ENCODE results near the gene ADCYAP1R1. TPM values are rescaled to one million over a fixed set of nuclear protein-coding genes. Genes with fewer than 3 reads are reported as not detected.

The ADCYAP1R1 gene
- total RNA-seq, 1 donor from 2014 or later = not detected

DNA sequence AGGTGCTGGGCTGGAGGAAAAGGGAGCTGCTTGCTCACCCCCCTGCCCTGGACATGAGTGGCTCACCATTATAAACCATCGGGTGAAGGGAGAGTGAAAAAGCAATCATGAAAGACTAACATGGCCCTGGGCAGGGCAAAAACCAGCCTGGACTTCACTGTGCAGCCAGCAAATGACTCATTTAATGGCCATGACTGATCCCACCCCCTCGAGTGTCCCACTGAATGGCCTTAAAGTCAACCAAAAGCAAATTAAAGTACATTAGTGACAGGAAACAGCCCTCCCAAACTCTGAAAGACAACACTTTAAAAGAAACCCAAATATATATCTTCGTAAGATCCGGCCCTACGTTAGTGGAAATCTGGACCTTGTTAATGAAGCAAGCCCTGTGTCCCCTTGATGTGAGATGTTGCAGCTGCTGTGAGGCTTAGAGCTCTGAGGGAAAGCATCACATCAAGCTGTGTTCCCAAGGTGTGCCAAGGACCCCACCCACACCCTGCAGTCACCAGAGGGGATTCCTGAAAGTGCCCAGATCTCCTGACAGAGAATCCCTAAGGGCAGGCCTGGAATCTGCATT, 31.2 kb downstream of the ADCYAP1R1 start:
- no peak for DNase-seq (ENCODE audit: low read depth)

DNA sequence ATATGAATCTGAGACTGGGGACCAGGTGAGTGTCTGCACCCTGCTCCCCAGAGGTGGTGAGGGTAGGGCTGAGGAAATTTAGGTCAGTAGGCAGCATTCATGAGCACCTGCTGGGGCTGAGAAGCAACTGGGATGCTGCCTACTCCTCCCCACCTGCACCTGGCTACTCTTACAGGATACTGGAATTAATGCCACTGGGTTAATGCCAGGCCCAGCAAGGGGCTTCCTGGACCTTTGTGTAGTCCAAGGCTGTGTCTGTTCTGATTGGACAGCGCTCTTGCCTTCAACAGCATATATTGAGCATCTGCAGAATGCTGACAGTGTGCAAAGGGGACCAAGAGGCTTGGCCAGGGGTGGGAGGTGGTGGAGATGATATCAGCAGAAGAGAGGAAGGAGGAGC, 32.1 kb downstream of the ADCYAP1R1 start:
- no peak for DNase-seq (ENCODE audit: low read depth)

- no peak for DNase-seq (ENCODE audit: low read depth)
Measured at GRCh38 chr7:31087351-31087750, 35.2 kb downstream of the ADCYAP1R1 start.

DNA sequence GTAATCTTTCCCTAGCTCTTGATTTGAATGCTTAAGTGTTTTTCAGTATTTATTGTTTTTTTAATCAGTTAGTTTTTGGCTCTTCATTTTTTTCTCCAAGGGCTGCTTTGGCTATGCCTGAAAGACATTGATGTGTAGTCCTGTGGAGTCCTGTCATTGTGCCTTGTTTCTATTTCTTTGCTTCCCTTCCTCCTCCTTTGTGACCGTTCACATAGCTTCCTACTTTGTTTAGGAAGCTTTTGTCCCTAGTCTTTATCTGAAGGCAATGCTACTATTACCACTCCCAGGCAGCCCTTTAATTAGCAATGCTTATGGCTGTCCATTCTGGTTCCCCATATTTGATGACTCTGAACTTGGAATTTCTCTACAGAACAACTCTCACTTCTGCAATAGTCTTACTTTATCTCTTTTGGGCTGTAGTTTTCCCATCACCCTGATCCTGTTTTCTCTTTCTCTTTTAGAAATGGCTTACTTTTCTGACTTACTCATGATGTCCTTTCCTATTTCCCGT, 39.9 kb downstream of the ADCYAP1R1 start:
- DNase-seq (ENCODE audit: low read depth) = no peak

DNA sequence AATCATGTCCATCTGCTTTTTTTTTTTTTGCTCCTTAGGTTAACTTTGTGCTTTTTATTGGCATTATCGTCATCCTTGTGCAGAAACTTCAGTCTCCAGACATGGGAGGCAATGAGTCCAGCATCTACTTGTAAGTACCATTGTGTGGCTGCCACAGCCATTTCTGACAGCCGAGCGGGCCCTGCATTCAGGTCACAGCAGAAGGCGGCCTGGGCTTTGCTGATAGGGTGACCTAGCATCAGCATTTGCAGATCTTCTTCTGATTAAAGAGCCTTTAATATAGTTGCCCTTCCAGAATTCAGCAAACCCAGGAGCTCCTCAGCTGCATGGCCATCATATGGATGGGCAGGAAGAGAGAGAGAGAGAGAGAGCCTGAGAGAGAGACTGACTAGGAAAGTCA, 40.5 kb downstream of the ADCYAP1R1 start:
- no peak for DNase-seq (ENCODE audit: low read depth)

- DNase-seq (ENCODE audit: low read depth) = no peak
Measured at GRCh38 chr7:31093282-31093681, 41.2 kb downstream of the ADCYAP1R1 start.

GRCh38 chr7:31094271-31094670, 42.2 kb downstream of the ADCYAP1R1 start:
- no peak for DNase-seq (ENCODE audit: low read depth)

- DNase-seq (ENCODE audit: low read depth) = no peak
Measured at GRCh38 chr7:31095286-31096197, 43.4 kb downstream of the ADCYAP1R1 start.

DNA sequence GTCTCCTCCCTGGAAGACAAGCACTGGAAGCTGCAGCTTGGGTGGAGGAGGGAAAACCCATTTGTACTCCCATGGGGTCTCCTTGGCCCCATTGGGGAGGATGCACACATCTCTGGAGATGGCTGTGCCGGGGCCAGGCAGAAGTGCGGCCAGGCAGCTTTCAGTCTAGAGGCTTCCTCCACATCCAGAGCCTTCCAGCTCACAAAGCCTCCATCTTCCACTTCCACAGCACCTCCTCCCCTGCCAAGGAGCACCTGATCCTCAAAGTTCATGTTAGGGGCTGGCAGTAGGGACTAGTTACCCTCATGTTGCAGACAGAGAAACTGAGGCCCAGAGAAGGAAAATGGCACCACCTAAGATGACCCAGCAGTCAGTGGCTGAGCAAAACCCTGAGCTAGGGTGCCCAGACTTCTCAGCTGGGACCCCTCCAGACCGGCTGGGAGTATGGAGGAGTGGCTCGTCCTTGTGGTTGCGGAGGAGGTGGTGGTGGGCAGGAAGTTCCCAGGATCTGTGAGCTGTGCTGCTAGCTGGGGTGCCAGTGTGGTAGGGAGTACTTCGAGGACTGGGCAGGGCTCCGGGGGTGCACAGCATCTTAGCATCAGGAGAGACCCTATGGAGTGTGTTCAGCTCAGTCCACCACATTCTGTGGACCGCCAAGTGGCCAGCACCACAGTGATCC, 44.2 kb downstream of the ADCYAP1R1 start:
- DNase-seq (ENCODE audit: low read depth) = no peak

- no peak for DNase-seq (ENCODE audit: low read depth)
Measured at GRCh38 chr7:31096877-31097258, 44.8 kb downstream of the ADCYAP1R1 start.

DNA sequence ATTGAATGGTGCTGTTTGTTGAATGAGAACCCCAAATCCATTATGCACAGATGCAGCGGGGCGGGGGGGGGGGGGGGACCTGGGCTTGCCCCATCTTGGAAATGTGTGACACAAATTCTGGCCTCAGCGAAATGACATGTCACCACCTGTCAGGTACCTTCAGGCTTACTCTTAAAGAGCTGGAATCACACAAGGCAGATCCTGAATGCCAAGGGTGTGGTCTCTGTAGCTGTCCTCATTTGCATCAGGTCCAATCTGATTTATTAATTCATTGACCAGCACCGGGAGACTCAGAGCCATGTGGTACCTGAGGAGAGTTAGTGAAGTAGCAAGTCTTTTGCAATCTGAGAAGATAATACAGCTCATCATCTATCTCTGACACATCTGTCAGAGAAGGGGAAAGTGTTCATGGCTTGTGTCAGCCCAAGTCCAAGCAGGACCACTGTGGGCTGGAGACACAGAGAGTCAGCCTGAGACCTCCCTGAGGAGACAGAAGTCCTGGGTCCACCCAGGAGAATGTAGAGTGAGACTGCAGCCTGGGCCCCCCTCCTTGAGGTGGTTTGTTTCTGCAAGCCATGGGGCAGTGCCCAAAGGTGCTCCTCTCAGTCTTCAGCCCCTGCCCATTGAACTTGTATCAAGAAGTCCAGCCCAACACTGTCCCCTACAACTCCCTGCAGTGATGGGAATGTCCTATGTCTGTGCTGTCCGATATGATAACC, 46.7 kb downstream of the ADCYAP1R1 start:
- no peak for DNase-seq (ENCODE audit: low read depth)

DNA sequence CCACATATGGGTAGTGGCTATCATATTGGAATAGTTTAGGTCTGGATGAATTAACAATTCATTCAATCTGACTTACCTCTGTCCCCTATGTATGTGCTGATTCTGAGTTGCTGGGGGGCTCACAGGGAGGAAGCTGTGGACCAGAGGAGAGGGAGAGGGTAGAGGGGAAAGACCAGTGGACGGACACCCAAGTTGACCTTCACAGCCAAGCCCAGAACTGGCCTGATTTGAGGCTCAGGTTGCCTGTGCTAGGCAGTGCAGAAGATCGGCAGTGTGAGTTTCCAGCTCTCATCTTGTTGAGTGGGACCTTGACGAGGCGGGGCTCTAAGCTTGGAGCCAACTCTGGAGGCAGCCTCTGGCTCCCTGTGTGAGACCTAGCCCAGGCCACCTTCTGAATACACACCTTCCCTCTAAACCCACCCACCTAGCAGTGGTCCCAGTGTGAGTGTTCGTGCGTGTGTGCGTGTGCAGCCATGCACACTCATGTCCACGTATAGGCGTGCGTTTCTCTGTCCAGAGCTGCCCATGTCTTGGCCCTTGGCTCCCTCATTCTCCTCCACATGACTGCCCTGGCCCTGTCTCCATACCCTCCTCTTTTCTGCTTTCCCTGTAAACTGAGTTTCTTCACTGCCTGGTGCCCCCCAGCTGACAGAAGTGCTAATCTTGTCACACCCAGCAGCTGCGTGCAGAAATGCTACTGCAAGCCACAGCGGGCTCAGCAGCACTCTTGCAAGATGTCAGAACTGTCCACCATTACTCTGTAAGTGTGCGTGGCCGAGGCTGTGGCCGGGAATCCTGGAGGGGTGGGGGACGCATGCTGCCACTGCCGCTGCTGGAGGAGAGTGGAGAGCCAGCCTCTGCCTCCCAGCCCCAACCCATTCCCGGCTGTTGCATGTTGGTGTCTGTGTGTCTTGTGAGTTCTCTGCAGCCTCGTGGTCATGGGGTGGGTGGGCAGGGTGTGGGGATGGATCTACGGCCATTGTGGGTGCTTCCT, 47.6 kb downstream of the ADCYAP1R1 start:
- DNase-seq (ENCODE audit: low read depth) = no peak

DNA sequence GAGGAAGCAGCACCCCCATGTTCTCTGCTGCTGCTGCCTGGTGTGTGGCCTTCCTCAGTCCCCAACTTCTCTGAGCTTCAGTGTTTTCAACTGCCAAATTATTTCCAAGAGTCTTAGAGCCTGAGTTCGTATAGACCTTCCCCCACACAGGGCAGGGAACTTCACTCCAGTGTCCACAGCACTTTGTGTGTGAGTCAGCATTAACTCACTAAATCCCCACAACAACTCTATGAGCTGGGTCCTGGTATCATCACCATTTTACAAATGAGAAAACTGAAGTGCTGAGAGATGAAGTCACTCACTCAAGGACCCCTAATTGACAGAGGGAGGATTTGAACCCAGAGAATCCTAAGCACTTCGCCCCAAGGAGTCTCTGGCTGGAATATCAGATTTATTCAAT, 48.3 kb downstream of the ADCYAP1R1 start:
- no peak for DNase-seq (ENCODE audit: low read depth)

DNA sequence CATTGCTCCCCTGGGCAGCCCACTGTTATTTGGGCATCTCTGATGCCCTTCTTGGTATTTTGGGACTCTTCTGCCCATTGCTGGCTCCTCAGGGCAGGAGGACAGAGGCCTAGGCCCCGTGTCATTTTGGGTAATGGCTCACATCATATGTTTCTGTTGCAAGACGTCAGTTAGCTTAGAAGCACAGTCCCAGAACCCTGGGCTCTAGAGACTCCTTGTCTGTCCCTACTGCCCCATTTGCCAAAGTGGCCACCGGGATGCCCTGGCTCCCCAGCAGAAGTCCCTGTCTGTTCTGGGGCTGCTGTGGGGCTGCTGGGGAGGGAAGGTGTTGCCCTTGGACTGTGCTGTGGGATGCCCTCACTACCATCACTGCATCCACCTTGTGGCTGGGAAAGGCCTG, 48.8 kb downstream of the ADCYAP1R1 start:
- DNase-seq (ENCODE audit: low read depth) = no peak

- no peak for DNase-seq (ENCODE audit: low read depth)
Measured at GRCh38 chr7:31101544-31101943, 49.4 kb downstream of the ADCYAP1R1 start.

DNA sequence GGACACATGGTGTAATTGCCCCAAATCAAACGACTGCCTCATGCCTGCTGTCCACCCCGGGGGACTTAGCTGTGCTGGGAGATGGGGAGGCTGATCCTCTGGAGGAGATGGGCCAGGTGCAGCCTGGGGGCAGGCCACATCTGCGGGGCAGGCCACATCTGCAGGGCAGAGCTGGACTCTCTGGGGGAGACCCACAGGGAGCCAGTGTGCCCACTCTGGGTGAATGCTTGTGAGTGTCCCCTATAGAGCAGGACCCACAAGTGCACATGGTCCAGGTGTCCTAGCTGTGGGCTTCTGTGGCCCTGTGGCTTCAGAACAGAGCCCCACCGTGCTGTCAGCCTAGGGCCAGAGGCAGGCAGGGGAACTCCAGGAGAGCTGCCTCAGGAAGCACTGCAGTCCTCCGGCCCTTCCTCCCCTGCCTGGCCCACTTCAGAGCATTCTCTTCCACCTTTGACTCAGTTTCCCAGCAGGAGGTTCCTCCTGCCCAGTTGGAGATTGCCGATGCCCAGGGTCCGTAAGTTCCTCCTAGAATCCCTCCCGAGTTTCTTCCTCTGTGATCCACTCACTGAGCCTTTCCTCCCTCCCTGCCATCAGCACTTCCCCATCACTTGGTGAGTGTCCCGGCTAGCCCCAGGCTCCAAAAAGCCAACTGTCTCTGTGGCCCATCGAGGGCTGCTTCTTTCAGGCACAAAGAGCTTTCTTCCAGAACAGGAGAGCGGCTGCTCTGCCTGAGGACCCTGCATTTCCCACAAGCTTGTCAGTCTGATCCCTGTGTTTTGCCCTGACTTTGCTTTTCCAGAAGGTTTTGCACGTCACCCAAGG, 50.3 kb downstream of the ADCYAP1R1 start:
- DNase-seq (ENCODE audit: low read depth) = no peak

DNA sequence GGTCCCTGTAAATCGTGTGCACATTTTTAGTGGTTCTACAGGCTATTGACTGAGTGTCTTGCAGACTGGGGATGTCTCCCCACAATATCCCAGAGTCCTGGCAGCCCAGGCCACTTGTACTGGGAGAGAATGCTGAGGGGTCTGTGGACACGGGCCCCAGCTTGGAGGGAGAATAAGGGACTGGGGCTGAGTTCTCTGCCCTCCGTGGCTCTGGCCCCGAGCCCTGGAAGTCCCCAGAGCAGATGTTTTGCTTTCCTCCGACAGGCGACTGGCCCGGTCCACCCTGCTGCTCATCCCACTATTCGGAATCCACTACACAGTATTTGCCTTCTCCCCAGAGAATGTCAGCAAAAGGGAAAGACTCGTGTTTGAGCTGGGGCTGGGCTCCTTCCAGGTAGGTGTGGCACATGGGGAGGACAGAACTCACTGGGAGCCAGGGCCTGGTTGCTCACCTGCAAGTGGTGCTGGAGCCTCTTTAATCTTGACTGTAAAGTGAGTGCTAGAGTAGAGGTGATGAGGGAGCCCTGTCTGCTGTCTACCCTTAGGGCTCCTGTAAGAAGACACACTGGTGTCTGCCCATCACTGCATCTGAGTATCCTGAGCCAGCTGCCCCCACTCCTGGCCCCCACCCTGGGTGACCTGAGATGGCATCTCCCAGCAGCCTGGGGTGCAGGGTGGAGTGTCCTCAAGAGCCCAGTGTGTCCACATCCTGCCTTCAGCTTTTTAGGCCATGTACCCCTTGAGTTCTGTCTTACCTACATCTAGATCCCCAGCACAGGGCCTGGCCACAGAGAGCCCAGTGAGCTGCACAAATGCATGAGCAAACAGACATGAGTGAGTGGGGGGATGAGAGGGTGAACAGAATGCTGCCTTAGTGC, 51.1 kb downstream of the ADCYAP1R1 start:
- DNase-seq (ENCODE audit: low read depth) = no peak
